ENCODE results near the gene CRAT. TPM values are rescaled to one million over a fixed set of nuclear protein-coding genes. Genes with fewer than 3 reads are reported as not detected.

Gene CRAT
- total and polyA plus RNA-seq, 2 experiments from 2014 or later = 4.6 to 9.9 TPM

DNA sequence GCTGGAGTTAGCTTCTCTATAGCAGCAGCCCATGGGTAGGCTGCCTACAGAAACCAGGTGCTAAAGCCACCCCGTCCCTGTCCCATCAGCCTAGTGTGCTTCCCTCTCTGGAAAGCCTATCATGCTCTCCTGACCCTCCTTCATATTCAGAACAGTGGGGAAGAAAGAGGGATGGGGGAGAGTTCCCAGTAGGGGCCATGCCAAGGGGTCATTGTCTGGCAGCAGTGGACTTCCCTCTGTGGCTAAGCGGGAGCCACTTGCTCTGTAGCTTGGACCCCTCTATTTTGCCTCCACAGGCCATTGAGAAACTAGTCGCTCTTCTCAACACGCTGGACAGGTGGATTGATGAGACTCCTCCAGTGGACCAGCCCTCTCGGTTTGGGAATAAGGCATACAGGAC is 18.1 kb upstream of the CRAT start:
- H3K36me3 Mint-ChIP-seq (ENCODE audit: low read depth) = peaks cover 60% of the 10 kb centered on the region
- ATAC-seq = no peak
- H3K27ac Mint-ChIP-seq = no peak overlapping the region

More for the DNA sequence above, 18.1 kb upstream of the CRAT start:
- Histone ChIP-seq H3K27me3 (ENCODE audit: insufficient read depth) (no peaks in the 10 kb centered on the region), H3K27ac (ENCODE audit: low read depth) (no peak overlapping the region), H4K20me1 (replicated peaks; ENCODE audit: insufficient read depth) (0 out of 2 replicates have a peak, but pooled peaks cover 2% of the 10 kb centered on the region), H3K4me1 (ENCODE audit: insufficient read depth) (peaks cover 16% of the 10 kb centered on the region), H3K4me2 (no peak overlapping the region), H3F3A (replicated peaks; ENCODE audit: low read depth) (peaks cover 10% of the 10 kb centered on the region; the same call in 1 of the 2 replicates), H3K79me2 (replicated peaks; ENCODE audit: insufficient read depth) (0 out of 2 replicates have a peak, but pooled peaks cover 15% of the 10 kb centered on the region), H3K9me2 (ENCODE audit: insufficient read depth) (no peaks in the 10 kb centered on the region), H3K36me3 (ENCODE audit: insufficient read depth) (peaks cover 17% of the 10 kb centered on the region; the same call in 1 of the 2 replicates), H2AFZ (no peak overlapping the region), H3K4me3 (no peak overlapping the region)
- H3K27me3 Mint-ChIP-seq (ENCODE audit: insufficient read depth, low read depth, poor library complexity) = peaks cover 8% of the 10 kb centered on the region
- no peak overlapping the region; the same call in 2 of the 3 replicates for H3K4me3 Mint-ChIP-seq
- DNase-seq (ENCODE audit: low spot score) = no peak
- no peaks in the 10 kb centered on the region for H3K9me3 Mint-ChIP-seq
- peaks cover 22% of the 10 kb centered on the region for H3K4me1 Mint-ChIP-seq
- TF ChIP-seq, protein P1, sequence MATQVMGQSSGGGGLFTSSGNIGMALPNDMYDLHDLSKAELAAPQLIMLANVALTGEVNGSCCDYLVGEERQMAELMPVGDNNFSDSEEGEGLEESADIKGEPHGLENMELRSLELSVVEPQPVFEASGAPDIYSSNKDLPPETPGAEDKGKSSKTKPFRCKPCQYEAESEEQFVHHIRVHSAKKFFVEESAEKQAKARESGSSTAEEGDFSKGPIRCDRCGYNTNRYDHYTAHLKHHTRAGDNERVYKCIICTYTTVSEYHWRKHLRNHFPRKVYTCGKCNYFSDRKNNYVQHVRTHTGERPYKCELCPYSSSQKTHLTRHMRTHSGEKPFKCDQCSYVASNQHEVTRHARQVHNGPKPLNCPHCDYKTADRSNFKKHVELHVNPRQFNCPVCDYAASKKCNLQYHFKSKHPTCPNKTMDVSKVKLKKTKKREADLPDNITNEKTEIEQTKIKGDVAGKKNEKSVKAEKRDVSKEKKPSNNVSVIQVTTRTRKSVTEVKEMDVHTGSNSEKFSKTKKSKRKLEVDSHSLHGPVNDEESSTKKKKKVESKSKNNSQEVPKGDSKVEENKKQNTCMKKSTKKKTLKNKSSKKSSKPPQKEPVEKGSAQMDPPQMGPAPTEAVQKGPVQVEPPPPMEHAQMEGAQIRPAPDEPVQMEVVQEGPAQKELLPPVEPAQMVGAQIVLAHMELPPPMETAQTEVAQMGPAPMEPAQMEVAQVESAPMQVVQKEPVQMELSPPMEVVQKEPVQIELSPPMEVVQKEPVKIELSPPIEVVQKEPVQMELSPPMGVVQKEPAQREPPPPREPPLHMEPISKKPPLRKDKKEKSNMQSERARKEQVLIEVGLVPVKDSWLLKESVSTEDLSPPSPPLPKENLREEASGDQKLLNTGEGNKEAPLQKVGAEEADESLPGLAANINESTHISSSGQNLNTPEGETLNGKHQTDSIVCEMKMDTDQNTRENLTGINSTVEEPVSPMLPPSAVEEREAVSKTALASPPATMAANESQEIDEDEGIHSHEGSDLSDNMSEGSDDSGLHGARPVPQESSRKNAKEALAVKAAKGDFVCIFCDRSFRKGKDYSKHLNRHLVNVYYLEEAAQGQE (IDR thresholded peaks at IDR 0.05; ENCODE audit: unreplicated experiment) = no peak
- TF ChIP-seq ZNF114 (CRISPR knock-in tag; IDR thresholded peaks at IDR 0.05) = no peak
- TF ChIP-seq STAT1 (IDR thresholded peaks at IDR 0.05; ENCODE audit: unreplicated experiment) = no peak
- TF ChIP-seq POLR2AphosphoS5 (IDR thresholded peaks at IDR 0.05; ENCODE audit: low read depth) = no peak
- no peak for TF ChIP-seq NANOG (IDR thresholded peaks at IDR 0.05; ENCODE audit: borderline replicate concordance)
- no peak for TF ChIP-seq JUNB (IDR thresholded peaks at IDR 0.05; ENCODE audit: unreplicated experiment)
- no peak for TF ChIP-seq EZH2phosphoT487 (IDR thresholded peaks at IDR 0.05; ENCODE audit: unreplicated experiment)
- no peak for TF ChIP-seq CTCF (conservative IDR thresholded peaks at IDR 0.05; ENCODE audit: low read depth in 2 of 2)
- no peak for TF ChIP-seq ZNF331 (CRISPR knock-in tag; IDR thresholded peaks at IDR 0.05; ENCODE audit: low read depth)
- TF ChIP-seq EZH2 (IDR thresholded peaks at IDR 0.05; ENCODE audit: low read depth, unreplicated experiment) = no peak
- no peak for TF ChIP-seq CREB1 (CRISPR knock-in tag; IDR thresholded peaks at IDR 0.05; ENCODE audit: low read depth)
- no peak for TF ChIP-seq ZNF462 (CRISPR knock-in tag; IDR thresholded peaks at IDR 0.05)
- TF ChIP-seq, protein P2, sequence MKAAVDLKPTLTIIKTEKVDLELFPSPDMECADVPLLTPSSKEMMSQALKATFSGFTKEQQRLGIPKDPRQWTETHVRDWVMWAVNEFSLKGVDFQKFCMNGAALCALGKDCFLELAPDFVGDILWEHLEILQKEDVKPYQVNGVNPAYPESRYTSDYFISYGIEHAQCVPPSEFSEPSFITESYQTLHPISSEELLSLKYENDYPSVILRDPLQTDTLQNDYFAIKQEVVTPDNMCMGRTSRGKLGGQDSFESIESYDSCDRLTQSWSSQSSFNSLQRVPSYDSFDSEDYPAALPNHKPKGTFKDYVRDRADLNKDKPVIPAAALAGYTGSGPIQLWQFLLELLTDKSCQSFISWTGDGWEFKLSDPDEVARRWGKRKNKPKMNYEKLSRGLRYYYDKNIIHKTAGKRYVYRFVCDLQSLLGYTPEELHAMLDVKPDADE (IDR thresholded peaks at IDR 0.05) = no peak

Measured in GM23338 (cell line).